ENCODE results near the gene ZMYM1. TPM values are rescaled to one million over a fixed set of nuclear protein-coding genes. Genes with fewer than 3 reads are reported as not detected.
"Not testable (repeated sequence)": the region's sequence is repeated elsewhere in the genome, so short reads cannot be mapped to it uniquely, and the experiment has no call there.

ZMYM1 gene
- 14.9 TPM for total RNA-seq

- peak; percentile 75 for DNase-seq (ENCODE audit: low spot score)
These were observed at the start of gene ZMYM1 for GRCh38 chr1:35079003-35079930. Gene ZMYM1, plus strand, starts transcription at chr1:35079385. Its CDS starts 14,603 bp downstream, at chr1:35093988.

- DNase-seq (ENCODE audit: low spot score), result no peak
These were observed 49.4 kb upstream of the ZMYM1 start for GRCh38 chr1:35029761-35030160.

GRCh38 chr1:35030338-35030737 lies 48.8 kb upstream of the ZMYM1 start:
- no peak for DNase-seq (ENCODE audit: low spot score)

GRCh38 chr1:35030756-35031446 lies 48.3 kb upstream of the ZMYM1 start:
- peak; percentile 14 for DNase-seq (ENCODE audit: low spot score)

- no peak for DNase-seq (ENCODE audit: low spot score)
These were observed 46.8 kb upstream of the ZMYM1 start for GRCh38 chr1:35032384-35032739.

GRCh38 chr1:35033346-35033745 lies 45.8 kb upstream of the ZMYM1 start:
- no peak for DNase-seq (ENCODE audit: low spot score)

- no peak for DNase-seq (ENCODE audit: low spot score)
These were observed 42.6 kb upstream of the ZMYM1 start for GRCh38 chr1:35036621-35037020.

- no peak for DNase-seq (ENCODE audit: low spot score)
These were observed 42.0 kb upstream of the ZMYM1 start for GRCh38 chr1:35037206-35037605.

- DNase-seq (ENCODE audit: low spot score), result no peak
These were observed 40.5 kb upstream of the ZMYM1 start for GRCh38 chr1:35038723-35039122.

- DNase-seq (ENCODE audit: low spot score), result no peak
These were observed 35.7 kb upstream of the ZMYM1 start for GRCh38 chr1:35043498-35043897.

GRCh38 chr1:35044431-35044830 lies 34.8 kb upstream of the ZMYM1 start:
- DNase-seq (ENCODE audit: low spot score), result no peak

GRCh38 chr1:35046730-35047129 lies 32.5 kb upstream of the ZMYM1 start:
- no peak for DNase-seq (ENCODE audit: low spot score)

- DNase-seq (ENCODE audit: low spot score), result no peak
These were observed 31.9 kb upstream of the ZMYM1 start for GRCh38 chr1:35047188-35047858.

GRCh38 chr1:35049116-35049515 lies 30.1 kb upstream of the ZMYM1 start:
- no peak for DNase-seq (ENCODE audit: low spot score)

- no peak for DNase-seq (ENCODE audit: low spot score)
These were observed 25.8 kb upstream of the ZMYM1 start for GRCh38 chr1:35053433-35053832.

- DNase-seq (ENCODE audit: low spot score), result not testable (repeated sequence)
These were observed 24.9 kb upstream of the ZMYM1 start for GRCh38 chr1:35054282-35054681.

GRCh38 chr1:35058321-35058720 lies 20.9 kb upstream of the ZMYM1 start:
- DNase-seq (ENCODE audit: low spot score), result not testable (repeated sequence)

- no peak for DNase-seq (ENCODE audit: low spot score)
These were observed 20.2 kb upstream of the ZMYM1 start for GRCh38 chr1:35058988-35059387.

GRCh38 chr1:35062518-35063196 lies 16.5 kb upstream of the ZMYM1 start:
- no peak for DNase-seq (ENCODE audit: low spot score)

- DNase-seq (ENCODE audit: low spot score), result no peak
These were observed 14.9 kb upstream of the ZMYM1 start for GRCh38 chr1:35064265-35064664.

GRCh38 chr1:35069746-35070145 lies 9.4 kb upstream of the ZMYM1 start:
- DNase-seq (ENCODE audit: low spot score), result no peak

- no peak for DNase-seq (ENCODE audit: low spot score)
These were observed 5.8 kb upstream of the ZMYM1 start for GRCh38 chr1:35073265-35073811.

Data from mucosa of gallbladder (tissue), 1 donor.